Transverse colon (tissue), 3 donors: ENCODE measurements around the gene MS4A6A.

Source experiments
- CTCF ChIP-seq, 5 experiments: fragments of 200-600 bp in 3 of 5; fragments of 450-650 bp in 2 of 5; sonication (generic) in 3 of 5; IDR thresholded peaks; 1 replicate in 2 of 5; 2 replicates in 3 of 5; pipeline ENCODE4 v1.5.1; 2016 to 2017; ENCODE audit warnings: antibody characterized with exemption in 5 of 5, inconsistent platforms in 3 of 5, mild to moderate bottlenecking in 2 of 5, moderate library complexity in 1 of 5
- EP300 ChIP-seq: sonication (generic); formaldehyde crosslinking; IDR thresholded peaks from one replicate; pipeline ENCODE4 v1.6.1; 2017; ENCODE audit warnings: antibody characterized with exemption, low read depth
- POLR2A ChIP-seq: fragments of 450-650 bp; IDR thresholded peaks from one replicate; pipeline ENCODE4 v1.6.1; 2016; ENCODE audit warnings: antibody characterized with exemption, mild to moderate bottlenecking, moderate library complexity

DNA sequence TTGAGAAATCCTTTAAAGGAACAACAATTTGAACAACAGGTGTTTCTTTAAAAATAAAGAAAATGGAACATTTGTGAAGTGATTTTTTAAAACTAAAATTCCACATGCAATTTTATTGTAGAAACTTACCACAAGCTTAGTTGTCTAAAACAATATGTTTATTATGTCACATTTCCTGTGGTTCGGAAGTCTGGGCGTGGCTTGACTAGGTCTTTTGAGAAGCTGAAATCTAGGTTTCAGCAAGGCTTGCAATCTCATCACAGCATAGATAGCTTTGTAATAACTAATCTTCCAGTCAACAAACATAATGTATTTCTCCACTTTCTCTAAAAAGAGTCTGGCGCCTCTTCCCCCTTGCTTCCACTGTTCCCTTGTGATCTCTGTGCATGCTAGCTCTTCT lies 27.0 kb downstream of the MS4A6A start:
- TF ChIP-seq CTCF (IDR thresholded peaks at IDR 0.05) (no peak), POLR2A (no peak), EP300 (no peak)
